ENCODE measurements around the gene VAPB.

Gene VAPB

DNA sequence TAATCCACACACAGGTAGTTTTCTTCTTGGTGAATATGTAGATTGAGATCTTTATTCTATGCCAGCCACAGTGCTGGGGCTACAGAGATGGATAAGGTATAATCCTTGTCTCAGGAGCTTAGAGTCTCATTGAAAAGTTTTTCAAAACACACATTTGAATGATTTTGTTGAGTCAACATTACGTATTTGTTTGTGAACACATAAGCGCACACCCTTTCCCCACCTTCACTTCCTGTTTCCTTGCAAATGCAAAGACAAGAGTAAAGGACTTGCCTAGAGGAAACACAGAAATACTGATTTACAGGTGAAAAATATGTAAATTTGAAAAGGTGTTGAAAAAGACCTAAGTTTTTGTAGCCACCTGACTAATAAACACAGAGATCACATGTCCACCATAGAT, 27.8 kb downstream of the VAPB start:
- peak overlapping the region; percentile 89 for H3K27ac ChIP-seq
- H3K27me3 ChIP-seq: no peaks in the 10 kb centered on the region
- TF ChIP-seq, protein P1, sequence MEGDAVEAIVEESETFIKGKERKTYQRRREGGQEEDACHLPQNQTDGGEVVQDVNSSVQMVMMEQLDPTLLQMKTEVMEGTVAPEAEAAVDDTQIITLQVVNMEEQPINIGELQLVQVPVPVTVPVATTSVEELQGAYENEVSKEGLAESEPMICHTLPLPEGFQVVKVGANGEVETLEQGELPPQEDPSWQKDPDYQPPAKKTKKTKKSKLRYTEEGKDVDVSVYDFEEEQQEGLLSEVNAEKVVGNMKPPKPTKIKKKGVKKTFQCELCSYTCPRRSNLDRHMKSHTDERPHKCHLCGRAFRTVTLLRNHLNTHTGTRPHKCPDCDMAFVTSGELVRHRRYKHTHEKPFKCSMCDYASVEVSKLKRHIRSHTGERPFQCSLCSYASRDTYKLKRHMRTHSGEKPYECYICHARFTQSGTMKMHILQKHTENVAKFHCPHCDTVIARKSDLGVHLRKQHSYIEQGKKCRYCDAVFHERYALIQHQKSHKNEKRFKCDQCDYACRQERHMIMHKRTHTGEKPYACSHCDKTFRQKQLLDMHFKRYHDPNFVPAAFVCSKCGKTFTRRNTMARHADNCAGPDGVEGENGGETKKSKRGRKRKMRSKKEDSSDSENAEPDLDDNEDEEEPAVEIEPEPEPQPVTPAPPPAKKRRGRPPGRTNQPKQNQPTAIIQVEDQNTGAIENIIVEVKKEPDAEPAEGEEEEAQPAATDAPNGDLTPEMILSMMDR (IDR thresholded peaks at IDR 0.05): no peak
- peaks cover 19% of the 10 kb centered on the region for H3K36me3 ChIP-seq
- H3K4me1 ChIP-seq (ENCODE audit: control insufficient read depth in 1 of 2, insufficient read depth in 1 of 2, low read depth in 1 of 2, low read length in 1 of 2): peaks cover 22 to 24% of the 10 kb centered on the region in 2 experiments
- H3K9me3 ChIP-seq: no peaks in the 10 kb centered on the region
- H3K4me3 ChIP-seq (ENCODE audit: low read depth in 1 of 2, low read length in 1 of 2): peak overlapping the region; percentile 13 to 15

DNA sequence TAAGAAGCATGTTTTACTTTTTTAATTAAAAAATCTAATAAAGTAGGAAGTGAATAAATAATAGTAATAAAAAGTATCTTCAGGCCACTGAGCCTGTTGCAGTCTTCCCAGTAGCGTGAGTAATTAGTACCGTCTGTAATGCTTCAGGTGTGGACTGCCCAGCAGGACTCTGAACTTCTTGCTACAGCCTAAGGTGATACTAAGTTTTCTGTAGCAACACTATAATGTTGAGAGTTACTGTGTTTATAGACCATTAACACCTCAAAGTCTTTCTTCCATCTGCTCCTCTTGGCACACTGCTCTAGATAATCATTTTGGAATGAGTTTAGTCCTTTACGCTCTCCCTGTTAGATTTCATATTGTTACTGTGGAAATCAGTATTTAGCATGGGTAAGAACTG, 28.4 kb downstream of the VAPB start:
- Histone ChIP-seq H3K4me3 (ENCODE audit: low read depth in 1 of 2, low read length in 1 of 2) (no peak overlapping the region), H3K9me3 (no peaks in the 10 kb centered on the region), H3K27ac (peak overlapping the region; percentile 89), H3K27me3 (no peaks in the 10 kb centered on the region), H3K4me1 (ENCODE audit: control insufficient read depth in 1 of 2, insufficient read depth in 1 of 2, low read depth in 1 of 2, low read length in 1 of 2) (peaks cover 22 to 24% of the 10 kb centered on the region in 2 experiments), H3K36me3 (peaks cover 19% of the 10 kb centered on the region)
- TF ChIP-seq, protein P1 (IDR thresholded peaks at IDR 0.05): no peak

DNA sequence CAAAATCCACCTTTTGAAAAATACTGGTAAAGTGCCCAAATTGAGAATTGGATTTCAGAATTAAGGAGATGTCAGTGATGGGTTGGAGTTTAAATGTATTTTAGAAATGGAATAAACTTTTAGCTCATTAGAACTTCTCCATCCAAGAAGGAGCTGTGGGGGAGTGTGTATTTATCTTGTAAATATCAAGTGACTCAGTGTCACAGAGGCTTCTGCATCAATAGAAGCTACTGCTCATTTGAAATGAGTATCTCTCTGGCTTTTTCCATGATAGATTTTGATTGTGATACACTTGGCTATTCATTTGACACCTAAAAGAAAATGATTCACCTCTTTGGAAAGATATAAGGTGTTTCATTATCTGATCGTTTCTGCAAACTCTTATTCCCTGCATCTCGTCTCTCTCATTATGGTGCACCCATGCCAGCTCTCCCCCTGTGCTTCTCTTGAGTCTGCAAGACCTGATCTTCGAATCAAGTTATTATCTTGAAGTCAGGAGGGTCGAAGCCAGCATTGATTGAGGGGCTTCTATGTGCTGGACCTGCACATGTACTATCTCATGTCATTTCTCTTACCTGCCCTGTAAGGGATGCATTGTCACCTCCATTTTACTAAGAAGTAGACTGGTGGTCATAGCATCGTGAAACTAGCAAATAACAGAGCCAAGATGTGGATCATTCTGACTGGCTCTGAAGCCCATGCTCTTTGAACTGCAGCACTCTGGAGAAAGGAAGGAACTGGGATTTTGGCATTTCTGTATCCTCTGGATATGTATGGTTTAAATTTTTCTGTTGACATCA, 30.1 kb downstream of the VAPB start:
- no peak overlapping the region for H3K4me3 ChIP-seq (ENCODE audit: low read depth in 1 of 2, low read length in 1 of 2)
- H3K27me3 ChIP-seq: no peaks in the 10 kb centered on the region
- TF ChIP-seq, protein P1 (IDR thresholded peaks at IDR 0.05): no peak
- peaks cover 22 to 24% of the 10 kb centered on the region in 2 experiments for H3K4me1 ChIP-seq (ENCODE audit: control insufficient read depth in 1 of 2, insufficient read depth in 1 of 2, low read depth in 1 of 2, low read length in 1 of 2)
- H3K27ac ChIP-seq: peak overlapping the region; percentile 89
- peaks cover 28% of the 10 kb centered on the region for H3K36me3 ChIP-seq
- H3K9me3 ChIP-seq: no peaks in the 10 kb centered on the region

DNA sequence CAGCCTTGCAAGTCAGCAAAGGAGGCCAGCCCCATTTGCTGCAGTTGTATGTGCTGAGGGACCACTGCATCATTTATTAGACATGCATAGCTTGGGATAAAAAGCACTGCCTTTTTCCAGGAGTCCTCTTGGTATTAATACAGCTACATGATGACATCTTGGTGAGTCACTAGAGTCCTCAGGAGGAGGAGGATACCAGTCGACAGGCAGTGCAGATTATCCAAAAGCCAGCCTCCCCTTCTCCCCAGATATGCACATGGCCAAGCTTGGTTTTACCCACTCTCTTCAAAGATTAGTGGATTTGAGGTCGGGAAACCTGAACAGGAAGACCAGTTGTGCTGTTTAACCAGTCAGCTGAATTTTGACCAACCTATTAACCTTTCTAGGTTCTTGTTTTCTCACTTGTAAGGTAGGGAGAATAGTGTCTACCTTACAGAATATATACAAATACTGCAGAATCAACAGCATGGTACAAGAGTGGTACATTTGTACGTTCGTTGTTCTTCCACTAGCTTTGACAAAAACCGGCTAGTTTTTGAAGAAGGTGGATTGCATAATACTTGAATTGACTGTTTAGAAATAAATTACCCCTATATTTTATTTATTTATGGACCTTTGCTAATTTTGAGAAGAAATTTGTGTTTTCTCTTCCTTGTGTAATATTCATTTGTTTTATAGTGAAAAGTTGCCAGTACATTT, 31.9 kb downstream of the VAPB start:
- H3K36me3 ChIP-seq: peaks cover 32% of the 10 kb centered on the region
- TF ChIP-seq, protein P1 (IDR thresholded peaks at IDR 0.05): no peak

DNA sequence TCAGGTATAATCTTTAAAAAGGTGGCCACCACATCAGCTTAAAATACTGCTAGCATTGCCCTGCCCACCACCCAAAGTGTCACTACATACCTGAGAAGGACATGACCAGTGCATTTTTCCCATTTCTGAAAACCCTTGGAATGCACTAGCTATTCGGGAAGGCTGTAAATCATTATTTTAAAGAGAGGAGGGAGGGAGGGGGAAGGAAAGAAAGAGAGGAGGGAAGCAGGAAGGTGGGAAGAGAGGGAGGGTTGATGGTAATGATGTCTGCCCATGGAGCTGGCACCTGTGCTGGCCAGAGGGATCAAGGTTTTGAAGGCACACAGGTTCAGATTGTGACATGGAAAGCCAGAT, 32.4 kb downstream of the VAPB start:
- H3K4me1 ChIP-seq (ENCODE audit: control insufficient read depth in 1 of 2, insufficient read depth in 1 of 2, low read depth in 1 of 2, low read length in 1 of 2): peaks cover 12 to 13% of the 10 kb centered on the region in 2 experiments
- no peaks in the 10 kb centered on the region for H3K9me3 ChIP-seq
- no peaks in the 10 kb centered on the region for H3K27me3 ChIP-seq
- H3K27ac ChIP-seq: no peak overlapping the region
- TF ChIP-seq, protein P1 (IDR thresholded peaks at IDR 0.05): no peak
- peaks cover 36% of the 10 kb centered on the region for H3K36me3 ChIP-seq
- no peak overlapping the region for H3K4me3 ChIP-seq (ENCODE audit: low read depth in 1 of 2, low read length in 1 of 2)

More for the DNA sequence above, 31.9 kb downstream of the VAPB start:
- Histone ChIP-seq H3K27ac (peak overlapping the region; percentile 3), H3K4me3 (ENCODE audit: low read depth in 1 of 2, low read length in 1 of 2) (no peak overlapping the region), H3K27me3 (no peaks in the 10 kb centered on the region), H3K4me1 (ENCODE audit: control insufficient read depth in 1 of 2, insufficient read depth in 1 of 2, low read depth in 1 of 2, low read length in 1 of 2) (peaks cover 18 to 19% of the 10 kb centered on the region in 2 experiments), H3K9me3 (no peaks in the 10 kb centered on the region)

All from neutrophil (primary cell).